ENCODE measurements around the gene CERK.
"Not testable (repeated sequence)": the region's sequence is repeated elsewhere in the genome, so short reads cannot be mapped to it uniquely, and the experiment has no call there.

The CERK gene

DNA sequence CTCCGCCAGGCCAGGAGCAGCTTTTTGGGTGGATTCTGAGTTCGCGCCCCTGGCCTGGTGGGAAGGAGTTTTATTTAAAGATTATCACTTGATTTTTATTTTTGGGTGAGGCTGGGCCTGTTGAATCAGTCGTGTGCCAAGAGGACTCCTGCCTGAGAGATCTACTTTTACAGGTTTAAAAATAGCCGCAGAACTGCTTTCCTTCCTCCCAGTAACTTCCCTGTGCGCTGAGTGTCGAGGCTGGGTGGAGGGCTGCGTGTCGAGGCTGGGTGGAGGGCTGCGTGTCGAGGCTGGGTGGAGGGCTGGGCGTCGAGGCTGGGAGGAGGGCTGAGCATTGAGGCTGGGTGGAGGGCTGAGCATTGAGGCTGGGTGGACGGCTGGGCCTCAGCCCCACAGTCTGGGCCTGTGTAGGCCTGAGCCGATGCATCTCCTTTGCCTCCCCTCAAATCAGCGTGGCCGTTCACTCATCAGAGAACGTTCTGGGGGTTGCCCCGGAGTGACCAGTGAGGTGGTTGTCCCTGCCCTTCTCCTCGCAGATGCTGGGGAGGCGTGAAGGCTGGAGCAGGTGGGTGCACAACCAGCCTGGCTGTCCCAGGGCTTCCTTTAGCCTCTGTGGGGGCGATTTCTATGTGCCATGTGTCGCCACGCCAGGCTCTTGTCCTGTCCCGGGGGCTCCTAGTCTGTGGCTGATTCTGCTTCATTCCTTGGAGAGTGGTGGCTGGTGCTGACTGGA lies 87.8 kb downstream of the CERK start:
- peak in 3 of 58 donors; percentile 18 to 31 (median 22) for DNase-seq

GRCh38 chr22:46649141-46650077 lies 88.6 kb downstream of the CERK start:
- peak in 17 of 58 donors; percentile 20 to 73 (median 34) for DNase-seq

GRCh38 chr22:46648225-46648820 lies 89.7 kb downstream of the CERK start:
- not testable (repeated sequence) for DNase-seq

DNA sequence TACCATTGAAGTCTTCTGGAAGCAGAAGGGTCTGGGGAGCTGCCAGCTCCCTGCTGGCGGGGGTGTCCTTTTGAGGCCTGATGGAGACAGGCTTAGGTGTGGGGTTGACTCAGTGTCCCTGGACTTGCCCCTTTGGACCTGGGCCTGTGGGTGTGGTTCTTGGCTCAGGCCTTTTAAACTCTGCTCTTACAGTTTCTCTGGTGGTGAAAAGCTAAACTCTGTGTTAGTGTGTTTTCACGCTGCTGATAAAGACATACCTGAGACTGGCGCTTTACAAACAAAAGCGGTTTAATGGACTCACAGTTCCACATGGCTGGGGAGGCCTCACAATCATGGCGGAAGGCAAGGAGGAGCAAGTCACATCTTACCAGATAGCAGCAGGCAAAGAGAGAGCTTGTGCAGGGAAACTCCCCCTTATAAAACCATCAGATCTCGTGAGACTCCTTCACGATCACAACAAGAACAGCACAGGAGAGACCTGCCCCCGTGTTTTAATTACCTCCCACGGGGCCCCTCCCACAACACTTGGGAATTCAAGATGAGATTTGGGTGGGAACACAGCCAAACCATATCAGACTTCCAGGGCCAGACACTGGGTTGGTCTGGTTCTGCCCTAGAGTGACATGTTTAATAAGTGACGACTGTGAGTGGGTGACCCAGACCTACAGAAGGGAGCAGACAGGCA lies 91.4 kb downstream of the CERK start:
- DNase-seq: no peak

DNA sequence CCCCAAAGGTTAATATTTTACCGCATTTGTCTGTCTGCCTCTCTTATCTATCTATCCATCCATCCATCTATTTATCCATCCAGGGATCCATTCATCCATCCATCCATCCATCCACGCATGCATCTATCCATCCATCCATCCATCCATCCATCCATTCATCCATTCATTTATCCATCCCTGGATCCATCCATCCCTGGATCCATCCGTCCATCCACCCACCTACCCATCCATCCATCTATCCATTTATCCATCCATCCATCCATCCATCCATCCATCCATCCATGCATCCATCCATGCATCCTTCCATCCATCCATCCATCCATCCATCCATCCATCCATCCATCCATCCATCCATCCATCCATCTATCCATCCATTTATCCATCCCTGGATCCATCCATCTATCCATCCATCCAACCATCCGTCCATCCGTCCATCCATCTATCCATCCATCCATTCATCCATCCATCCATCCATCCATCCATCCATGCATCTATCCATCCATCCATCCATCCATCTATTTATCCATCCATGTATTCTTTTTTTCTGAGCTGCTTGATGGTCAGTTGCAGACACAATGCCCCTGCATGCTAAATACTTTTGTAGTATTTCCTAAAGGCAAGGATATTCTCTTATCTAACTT lies 95.1 kb downstream of the CERK start:
- not testable (repeated sequence) for DNase-seq

DNA sequence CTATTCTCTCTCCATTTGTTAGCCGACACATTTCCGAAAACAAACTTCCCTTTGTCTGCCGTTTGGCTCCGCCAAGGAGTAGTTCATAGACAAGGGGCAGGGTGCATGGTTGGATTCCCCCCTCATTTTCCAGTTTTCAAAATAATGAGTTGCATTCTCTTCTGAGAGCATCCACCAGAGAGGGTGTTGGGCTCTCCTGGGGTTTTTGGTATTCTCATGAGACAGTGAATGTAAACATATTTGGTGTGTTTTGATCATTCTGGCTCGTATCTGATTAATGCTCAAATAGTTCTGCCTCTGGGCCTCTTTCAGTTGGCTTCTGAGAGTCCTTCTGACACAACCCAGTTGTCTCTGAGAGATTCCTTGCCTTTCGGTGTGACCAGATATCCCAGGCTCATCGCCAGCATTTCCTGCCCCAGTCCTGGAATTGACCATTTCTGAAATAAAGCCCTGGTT lies 96.2 kb downstream of the CERK start:
- no peak for DNase-seq

GRCh38 chr22:46640293-46641055 lies 97.6 kb downstream of the CERK start:
- no peak for DNase-seq

DNA sequence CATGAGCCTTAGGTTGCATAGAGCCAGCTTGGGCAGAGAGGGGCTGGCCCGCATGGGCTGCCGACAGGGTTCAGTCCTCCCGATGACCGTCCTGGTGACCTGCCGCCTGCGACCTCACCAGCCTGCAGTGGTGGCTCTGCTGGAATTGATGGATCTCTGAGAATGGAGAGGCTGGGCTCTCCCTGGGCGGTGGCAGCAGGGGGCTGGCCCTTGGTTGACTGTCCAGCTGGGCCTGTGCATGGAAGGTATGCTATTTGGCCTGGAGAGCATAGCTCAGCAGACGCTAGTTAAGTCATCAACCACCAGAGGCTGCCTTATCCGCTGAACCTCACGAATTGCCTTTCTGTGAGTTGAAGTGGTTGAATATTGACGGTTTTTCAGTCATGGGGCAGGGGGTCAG lies 98.2 kb downstream of the CERK start:
- no peak for DNase-seq

GRCh38 chr22:46638601-46639431 lies 99.2 kb downstream of the CERK start:
- DNase-seq: peak in 2 of 58 donors; percentile 33 to 42

GRCh38 chr22:46637711-46638600 lies 100.1 kb downstream of the CERK start:
- peak in 20 of 58 donors; percentile 13 to 77 (median 34) for DNase-seq

GRCh38 chr22:46636221-46637002 lies 101.6 kb downstream of the CERK start:
- no peak for DNase-seq

GRCh38 chr22:46635756-46636155 lies 102.3 kb downstream of the CERK start:
- no peak for DNase-seq

DNA sequence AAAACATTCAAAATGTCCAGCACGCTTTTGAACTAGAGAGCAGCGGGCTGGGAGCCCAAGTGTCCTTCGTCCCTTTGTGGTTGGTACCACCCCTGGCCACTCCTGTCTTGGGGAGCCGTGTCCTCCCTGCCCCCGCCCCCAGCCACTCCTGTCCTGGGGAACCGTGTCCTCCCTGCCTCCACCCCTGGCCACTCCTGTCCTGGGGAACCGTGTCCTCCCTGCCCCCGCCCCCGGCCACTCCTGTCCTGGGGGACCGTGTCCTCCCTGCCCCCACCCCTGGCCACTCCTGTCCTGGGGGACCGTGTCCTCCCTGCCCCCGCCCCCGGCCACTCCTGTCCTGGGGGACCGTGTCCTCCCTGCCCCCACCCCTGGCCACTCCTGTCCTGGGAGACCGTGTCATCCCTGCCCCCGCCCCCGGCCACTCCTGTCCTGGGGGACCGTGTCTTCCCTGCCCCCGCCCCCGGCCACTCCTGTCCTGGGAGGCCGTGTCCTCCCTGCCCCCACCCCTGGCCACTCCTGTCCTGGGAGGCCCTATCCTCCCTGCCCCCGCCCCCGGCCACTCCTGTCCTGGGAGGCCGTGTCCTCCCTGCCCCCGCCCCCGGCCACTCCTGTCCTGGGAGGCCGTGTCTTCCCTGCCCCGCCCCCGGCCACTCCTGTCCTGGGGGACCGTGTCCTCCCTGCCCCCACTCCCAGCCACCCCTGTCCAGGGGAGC lies 102.9 kb downstream of the CERK start:
- not testable (repeated sequence) for DNase-seq

All from anterior cingulate cortex (tissue), 58 donors.